HepG2 (cell line): ENCODE data around the gene MSI2. TPM values are rescaled to one million over a fixed set of nuclear protein-coding genes. Genes with fewer than 3 reads are reported as not detected.
A peak's percentile ranks its signal among the peaks of the same experiment; 100 is the strongest.

Source experiments
- AHDC1 ChIP-seq: sonication (generic); formaldehyde crosslinking; IDR thresholded peaks from 2 replicates; pipeline ENCODE4 v1.5.1; 2020; ENCODE audit warnings: mild to moderate bottlenecking, missing genetic modification reagents, borderline replicate concordance
- CTCF ChIP-seq: sonication (generic); formaldehyde crosslinking; IDR thresholded peaks from 2 replicates; pipeline ENCODE4 v1.5.0; 2020; ENCODE audit warnings: mild to moderate bottlenecking, missing genetic modification reagents, moderate library complexity
- EZH2 ChIP-seq: conservative IDR thresholded peaks from 2 replicates; pipeline ENCODE4 v1.6.1; 2012; ENCODE audit warnings: mild to moderate bottlenecking, low read depth, low read length, moderate library complexity
- HNRNPH1 ChIP-seq: fragments of 200-400 bp; formaldehyde crosslinking; optimal IDR thresholded peaks from 2 replicates; pipeline ENCODE3; 2017; ENCODE audit warnings: mild to moderate bottlenecking, low read depth, low read length
- HOXD1 ChIP-seq: sonication (generic); formaldehyde crosslinking; IDR thresholded peaks from 2 replicates; pipeline ENCODE4 v1.5.0; 2020; ENCODE audit warnings: missing genetic modification reagents
- NONO ChIP-seq, 2 experiments: fragments of 450-650 bp in 1 of 2; sonication (generic) in 1 of 2; formaldehyde crosslinking in 1 of 2; IDR thresholded peaks in 1 of 2; conservative IDR thresholded peaks in 1 of 2; 2 replicates each; pipeline versions ENCODE4 v1.6.1 to v1.8.0; 2017 to 2022; ENCODE audit warnings: mild to moderate bottlenecking in 1 of 2, missing genetic modification reagents in 1 of 2, moderate library complexity in 1 of 2
- SOX5 ChIP-seq: IDR thresholded peaks from 2 replicates; pipeline ENCODE4 v1.6.1; 2016; ENCODE audit warnings: borderline replicate concordance
- STAG1 ChIP-seq: sonication (generic); formaldehyde crosslinking; IDR thresholded peaks from 2 replicates; pipeline ENCODE4 v1.4.0; 2020; ENCODE audit warnings: missing genetic modification reagents
- ZNF138 ChIP-seq: sonication (generic); formaldehyde crosslinking; IDR thresholded peaks from 2 replicates; pipeline ENCODE4 v1.5.0; 2020; ENCODE audit warnings: mild to moderate bottlenecking, low read depth, missing genetic modification reagents
- ZNF282 ChIP-seq: fragments of 450-650 bp; IDR thresholded peaks from 2 replicates; pipeline ENCODE4 v1.6.1; 2018; ENCODE audit not compliant: partially characterized antibody
- ZNF570 ChIP-seq: sonication (generic); formaldehyde crosslinking; IDR thresholded peaks from 2 replicates; pipeline ENCODE4 v1.4.0; 2020; ENCODE audit warnings: mild to moderate bottlenecking, missing genetic modification reagents, borderline replicate concordance
- polyA plus RNA-seq, 8 experiments: library from polyadenylated mRNA; depleted of rRNA in 3 of 8; stranded (reverse) in 7 of 8; unstranded in 1 of 8; fragments of >200 nt; fragmentation: Illumina TruSeq in 4 of 8; extraction: Trizol in 4 of 8; gene quantifications; 2 replicates each; pipeline versions ENCODE4 v1.2.1 to v1.2.3, GENCODE V29; 2011 to 2016; ENCODE audit warnings: low read depth in 4 of 8, missing spikeins in 1 of 8, mixed read lengths in 1 of 8; ENCODE audit not compliant: insufficient read depth in 1 of 8
- total RNA-seq, 5 experiments: library from RNA; depleted of rRNA; stranded (reverse); fragments of >200 nt; fragmentation: Illumina TruSeq; extraction: Trizol; gene quantifications; 2 replicates each; pipeline ENCODE4 v1.2.3, GENCODE V29; 2016; ENCODE audit warnings: low read depth in 1 of 5

Gene MSI2
- total and polyA plus RNA-seq, 2 of the 13 experiments (the other 11 are each of a cell fraction or from before 2014, with no cell fraction given) = 77.5 to 78.4 TPM

DNA sequence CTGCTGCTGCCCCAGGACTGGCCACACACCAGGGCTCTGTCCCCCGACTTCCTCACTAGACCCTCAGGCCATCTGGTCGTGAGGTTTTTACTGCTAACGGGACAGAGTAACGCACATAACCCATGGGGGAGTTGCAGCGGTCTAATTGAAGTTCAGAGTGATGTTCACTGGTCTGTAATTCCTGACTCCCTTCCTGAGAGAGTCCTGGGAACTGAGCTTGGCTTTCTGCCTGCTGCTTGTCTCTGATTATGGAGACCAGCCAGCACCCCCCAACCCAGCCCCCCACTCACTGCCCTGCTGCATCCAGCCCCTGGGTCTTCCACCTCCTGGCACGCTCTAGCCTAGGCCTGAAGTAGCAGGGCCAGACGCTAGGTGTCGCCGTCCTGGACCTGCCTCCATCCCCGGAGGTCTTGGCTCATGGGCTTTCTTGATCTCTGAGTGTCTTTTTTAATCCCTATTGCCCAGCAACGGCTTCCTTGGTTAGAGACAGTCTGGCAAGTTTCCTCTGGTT lies 295.8 kb downstream of the MSI2 start (continued):
- TF ChIP-seq AHDC1 (CRISPR knock-in tag) = no peak
- no peak for TF ChIP-seq EZH2
- TF ChIP-seq ZNF138 (CRISPR knock-in tag) = no peak
- TF ChIP-seq NONO (IDR thresholded peaks at IDR 0.05) = no peak
- no peak for TF ChIP-seq NONO (CRISPR knock-in tag; conservative IDR thresholded peaks at IDR 0.05)
- no peak for TF ChIP-seq SOX5
- TF ChIP-seq CTCF (CRISPR knock-in tag) = 0 out of 2 replicates have a peak, but pooled peaks have one; percentile 6
- no peak for TF ChIP-seq ZNF570
- 0 out of 2 replicates have a peak, but pooled peaks have one; percentile 5 for TF ChIP-seq STAG1
- no peak for TF ChIP-seq HNRNPH1
- no peak for TF ChIP-seq ZNF282
- TF ChIP-seq HOXD1 = no peak
